Lower leg skin (tissue), 4 donors: ENCODE data around the gene ALPI. TPM values are rescaled to one million over a fixed set of nuclear protein-coding genes. Genes with fewer than 3 reads are reported as not detected.
"Not testable (repeated sequence)": the region's sequence is repeated elsewhere in the genome, so short reads cannot be mapped to it uniquely, and the experiment has no call there.

Experiments used
- DNase-seq, 2 donors: peaks; one replicate each; pipeline ENCODE4 v3.0.0-alpha.2; 2019; ENCODE audit warnings: low spot score in 2 of 2
- H3K4me3 ChIP-seq: fragments of 200-600 bp; sonication (generic); 2 replicates; pipeline ENCODE4 v1.5.1; 2017; ENCODE audit warnings: mild to moderate bottlenecking, low read depth; ENCODE audit not compliant: poor library complexity, severe bottlenecking
- POLR2A ChIP-seq, 2 donors: fragments of 450-650 bp; IDR thresholded peaks; one replicate each; pipeline ENCODE4 v1.6.1; 2016 to 2017; ENCODE audit warnings: antibody characterized with exemption in 2 of 2, mild to moderate bottlenecking in 1 of 2, moderate library complexity in 1 of 2
- WGBS, 2 donors: methylation state at CpG; one replicate each; pipeline ENCODE4 v1.1.5; 2018; 5-methylcytosine and 5-hydroxymethylcytosine counted together
- intact Hi-C: fragments of 100-400 bp; cut with DNase I; formaldehyde crosslinking; loops from one replicate; pipeline ENCODE4 v1.15.0; 2023; ENCODE audit warnings: low total_unique reads
- total RNA-seq, 4 donors: library from RNA; depleted of rRNA; stranded (reverse); fragments of >200 nt; gene quantifications; one replicate each; pipeline ENCODE4 v1.1.0, GENCODE V29; 2016
- TF ChIP-seq, protein P1 (sequence below), 3 donors: fragments of 450-650 bp; IDR thresholded peaks; one replicate each; pipeline ENCODE4 v1.5.1; 2016; ENCODE audit warnings: antibody characterized with exemption in 3 of 3, mild to moderate bottlenecking in 3 of 3, moderate library complexity in 2 of 3

ALPI gene
- total RNA-seq, 4 donors from 2014 or later = not detected

- DNase-seq = no peak
- TF ChIP-seq, protein P1, sequence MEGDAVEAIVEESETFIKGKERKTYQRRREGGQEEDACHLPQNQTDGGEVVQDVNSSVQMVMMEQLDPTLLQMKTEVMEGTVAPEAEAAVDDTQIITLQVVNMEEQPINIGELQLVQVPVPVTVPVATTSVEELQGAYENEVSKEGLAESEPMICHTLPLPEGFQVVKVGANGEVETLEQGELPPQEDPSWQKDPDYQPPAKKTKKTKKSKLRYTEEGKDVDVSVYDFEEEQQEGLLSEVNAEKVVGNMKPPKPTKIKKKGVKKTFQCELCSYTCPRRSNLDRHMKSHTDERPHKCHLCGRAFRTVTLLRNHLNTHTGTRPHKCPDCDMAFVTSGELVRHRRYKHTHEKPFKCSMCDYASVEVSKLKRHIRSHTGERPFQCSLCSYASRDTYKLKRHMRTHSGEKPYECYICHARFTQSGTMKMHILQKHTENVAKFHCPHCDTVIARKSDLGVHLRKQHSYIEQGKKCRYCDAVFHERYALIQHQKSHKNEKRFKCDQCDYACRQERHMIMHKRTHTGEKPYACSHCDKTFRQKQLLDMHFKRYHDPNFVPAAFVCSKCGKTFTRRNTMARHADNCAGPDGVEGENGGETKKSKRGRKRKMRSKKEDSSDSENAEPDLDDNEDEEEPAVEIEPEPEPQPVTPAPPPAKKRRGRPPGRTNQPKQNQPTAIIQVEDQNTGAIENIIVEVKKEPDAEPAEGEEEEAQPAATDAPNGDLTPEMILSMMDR (IDR thresholded peaks at IDR 0.05) = no peak
- no peak for TF ChIP-seq POLR2A (IDR thresholded peaks at IDR 0.05)
- WGBS, 2 donors = 1 to 6% methylated on average over 37 to 45 of the region's 79 CpGs
- intact Hi-C loops = no loop called here
- H3K4me3 ChIP-seq = no peak overlapping the region
Measured at GRCh38 chr2:232420463-232421188, 35.3 kb upstream of the ALPI start.

GRCh38 chr2:232421189-232421785, 34.7 kb upstream of the ALPI start:
- H3K4me3 ChIP-seq = no peak overlapping the region
- intact Hi-C loops = no loop called here
- 23 to 53% methylated on average over 3 to 13 of the region's 22 CpGs for WGBS, 2 donors
- DNase-seq = no peak
- TF ChIP-seq, protein P1 (IDR thresholded peaks at IDR 0.05) = no peak

- WGBS, 2 donors = 86 to 95% methylated on average over 10 of the region's 10 CpGs
- DNase-seq = no peak
- intact Hi-C loops = no loop called here
- TF ChIP-seq POLR2A (IDR thresholded peaks at IDR 0.05) = no peak
- TF ChIP-seq, protein P1 (IDR thresholded peaks at IDR 0.05) = no peak
- H3K4me3 ChIP-seq = no peak overlapping the region
Measured at GRCh38 chr2:232422051-232422450, 33.9 kb upstream of the ALPI start.

- DNase-seq, intact Hi-C loops, H3K4me3 ChIP-seq: not testable (repeated sequence)
- 42 to 59% methylated on average over 3 of the region's 3 CpGs for WGBS, 2 donors
Measured at GRCh38 chr2:232422996-232423395, 33.0 kb upstream of the ALPI start.

DNA sequence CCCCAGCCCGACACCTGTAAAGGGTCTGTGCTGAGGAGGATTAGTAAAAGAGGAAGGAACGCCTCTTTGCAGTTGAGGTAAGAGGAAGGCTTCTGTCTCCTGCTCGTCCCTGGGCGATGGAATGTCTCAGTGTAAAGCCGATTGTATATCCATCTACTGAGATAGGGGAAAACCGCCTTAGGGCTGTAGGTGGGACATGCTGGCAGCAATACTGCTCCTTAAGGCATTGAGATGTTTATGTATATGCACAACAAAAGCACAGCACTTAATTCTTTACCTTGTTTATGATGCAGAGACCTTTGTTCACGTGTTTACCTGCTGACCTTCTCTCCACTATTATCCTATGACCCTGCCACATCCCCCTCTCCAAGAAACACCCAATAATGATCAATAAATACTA, 32.5 kb upstream of the ALPI start:
- DNase-seq, intact Hi-C loops, H3K4me3 ChIP-seq: not testable (repeated sequence)
- 29 to 43% methylated on average over 7 of the region's 7 CpGs for WGBS, 2 donors

- no peak overlapping the region for H3K4me3 ChIP-seq
- DNase-seq = no peak
- TF ChIP-seq, protein P1 (IDR thresholded peaks at IDR 0.05) = no peak
- no peak for TF ChIP-seq POLR2A (IDR thresholded peaks at IDR 0.05)
- intact Hi-C loops = no loop called here
- WGBS, 2 donors = 82 to 84% methylated on average over 15 to 16 of the region's 16 CpGs
Measured at GRCh38 chr2:232431705-232432590, 24.0 kb upstream of the ALPI start.
